H9 (cell line): ENCODE results near the gene PCDH9. TPM values are rescaled to one million over a fixed set of nuclear protein-coding genes. Genes with fewer than 3 reads are reported as not detected.

Source experiments
- DNase-seq: peaks from one replicate; pipeline ENCODE4 v3.0.0-alpha.2; 2017
- H2AFZ ChIP-seq: one replicate; pipeline ENCODE4 v1.6.1; 2013; ENCODE audit warnings: mild to moderate bottlenecking, low read length, control low read depth, moderate library complexity
- H2AK5ac ChIP-seq: 2 replicates; pipeline ENCODE4 v1.6.1; 2013; ENCODE audit warnings: low read length, control low read depth, mixed read lengths; ENCODE audit not compliant: insufficient read length
- H2BK120ac ChIP-seq: one replicate; pipeline ENCODE4 v1.6.1; 2013; ENCODE audit warnings: low read depth, mild to moderate bottlenecking, low read length, control low read depth, inconsistent platforms; ENCODE audit not compliant: poor library complexity, severe bottlenecking
- H2BK12ac ChIP-seq: 2 replicates; pipeline ENCODE4 v1.6.1; 2013; ENCODE audit warnings: low read length, control low read depth, mixed read lengths, low read depth; ENCODE audit not compliant: insufficient read length
- H2BK15ac ChIP-seq: 2 replicates; pipeline ENCODE4 v1.6.1; 2013; ENCODE audit warnings: low read depth, low read length, control low read depth
- H2BK20ac ChIP-seq: one replicate; pipeline ENCODE4 v1.6.1; 2013; ENCODE audit warnings: low read depth, mild to moderate bottlenecking, low read length, control low read depth, inconsistent platforms; ENCODE audit not compliant: poor library complexity, severe bottlenecking
- H2BK5ac ChIP-seq: 2 replicates; pipeline ENCODE4 v1.6.1; 2013; ENCODE audit warnings: low read length, control low read depth, mixed read lengths; ENCODE audit not compliant: insufficient read length
- H3K14ac ChIP-seq: 2 replicates; pipeline ENCODE4 v1.6.1; 2013; ENCODE audit warnings: low read length, control low read depth; ENCODE audit not compliant: insufficient read depth
- H3K18ac ChIP-seq: 2 replicates; pipeline ENCODE4 v1.6.1; 2013; ENCODE audit warnings: low read depth, mild to moderate bottlenecking, mixed read lengths, low read length, control low read depth; ENCODE audit not compliant: insufficient read length
- H3K23ac ChIP-seq: 2 replicates; pipeline ENCODE4 v1.6.1; 2013; ENCODE audit warnings: low read length, control low read depth, mixed read lengths, low read depth; ENCODE audit not compliant: insufficient read length
- H3K23me2 ChIP-seq: 2 replicates; pipeline ENCODE4 v1.6.1; 2013; ENCODE audit warnings: low read depth, mild to moderate bottlenecking, mixed read lengths, low read length, control low read depth; ENCODE audit not compliant: insufficient read length, poor library complexity, severe bottlenecking
- H3K27ac ChIP-seq: 2 replicates; pipeline ENCODE4 v1.5.1; 2013; ENCODE audit warnings: low read length, control low read depth, mixed read lengths, low read depth; ENCODE audit not compliant: insufficient read length
- H3K27me3 ChIP-seq: 2 replicates; pipeline ENCODE4 v1.6.1; 2013; ENCODE audit warnings: low read length, control low read depth, inconsistent platforms; ENCODE audit not compliant: insufficient read depth
- H3K4ac ChIP-seq: 2 replicates; pipeline ENCODE4 v1.6.1; 2013; ENCODE audit warnings: low read depth, mild to moderate bottlenecking, control low read depth, inconsistent platforms, low read length, moderate library complexity
- H3K4me1 ChIP-seq: 2 replicates; pipeline ENCODE4 v1.6.1; 2013; ENCODE audit warnings: low read length, control low read depth, inconsistent platforms; ENCODE audit not compliant: insufficient read depth
- H3K4me2 ChIP-seq: 2 replicates; pipeline ENCODE4 v1.6.1; 2013; ENCODE audit warnings: low read length, control low read depth, mixed read lengths; ENCODE audit not compliant: insufficient read length, insufficient read depth
- H3K56ac ChIP-seq: 2 replicates; pipeline ENCODE4 v1.6.1; 2013; ENCODE audit warnings: low read depth, mild to moderate bottlenecking, mixed read lengths, low read length, control low read depth; ENCODE audit not compliant: insufficient read length
- H3K79me1 ChIP-seq: 2 replicates; pipeline ENCODE4 v1.6.1; 2013; ENCODE audit warnings: low read depth, mild to moderate bottlenecking, moderate library complexity, low read length, control low read depth, inconsistent platforms; ENCODE audit not compliant: insufficient read depth, poor library complexity, severe bottlenecking
- H3K79me2 ChIP-seq: 2 replicates; pipeline ENCODE4 v1.6.1; 2013; ENCODE audit warnings: low read length, control low read depth, inconsistent platforms; ENCODE audit not compliant: insufficient read depth
- H3K9ac ChIP-seq: 2 replicates; pipeline ENCODE4 v1.6.1; 2013; ENCODE audit warnings: low read length, control low read depth, mixed read lengths; ENCODE audit not compliant: insufficient read length; ENCODE audit errors: extremely low read depth
- H3K9me3 ChIP-seq: one replicate; pipeline ENCODE4 v1.6.1; 2013; ENCODE audit warnings: low read depth, low read length, inconsistent platforms; ENCODE audit not compliant: control insufficient read depth
- H3T11ph ChIP-seq: one replicate; pipeline ENCODE4 v1.6.1; 2013; ENCODE audit warnings: mild to moderate bottlenecking, low read length, control low read depth, inconsistent platforms
- H4K20me1 ChIP-seq: one replicate; pipeline ENCODE4 v1.6.1; 2013; ENCODE audit not compliant: control insufficient read depth, insufficient read length, insufficient read depth
- H4K5ac ChIP-seq: 2 replicates; pipeline ENCODE4 v1.6.1; 2013; ENCODE audit warnings: low read depth, mild to moderate bottlenecking, mixed read lengths, low read length, control low read depth; ENCODE audit not compliant: insufficient read length
- H4K8ac ChIP-seq: replicated peaks from 2 replicates; pipeline ENCODE4 v1.6.1; 2013; ENCODE audit warnings: low read length, control low read depth, mixed read lengths, low read depth; ENCODE audit not compliant: insufficient read length
- H4K91ac ChIP-seq: 2 replicates; pipeline ENCODE4 v1.6.1; 2013; ENCODE audit warnings: low read depth, mild to moderate bottlenecking, moderate library complexity, mixed read lengths, low read length, control low read depth; ENCODE audit not compliant: insufficient read length
- H3K27ac Mint-ChIP-seq, 3 experiments: 2 replicates in 2 of 3; 3 replicates in 1 of 3; pipeline ENCODE4 v1.8.0; 2020 to 2021; ENCODE audit warnings: mixed read lengths in 3 of 3, mild to moderate bottlenecking in 1 of 3, moderate library complexity in 1 of 3
- H3K27me3 Mint-ChIP-seq: 2 replicates; pipeline ENCODE4 v1.8.0; 2021; ENCODE audit warnings: low read depth, mild to moderate bottlenecking, moderate library complexity, mixed read lengths
- H3K36me3 Mint-ChIP-seq, 3 experiments: 2 replicates in 2 of 3; 3 replicates in 1 of 3; pipeline ENCODE4 v1.8.0; 2020 to 2021; ENCODE audit warnings: low read depth in 3 of 3, mixed read lengths in 3 of 3; ENCODE audit not compliant: insufficient read depth in 1 of 3
- H3K4me1 Mint-ChIP-seq, 2 experiments: 2 replicates each; pipeline ENCODE4 v1.8.0; 2020; ENCODE audit warnings: mixed read lengths in 2 of 2
- H3K4me3 Mint-ChIP-seq, 2 experiments: 2 replicates in 1 of 2; 3 replicates in 1 of 2; pipeline ENCODE4 v1.8.0; 2020 to 2021; ENCODE audit warnings: mild to moderate bottlenecking in 2 of 2, mixed read lengths in 2 of 2, moderate library complexity in 1 of 2
- H3K9me3 Mint-ChIP-seq, 2 experiments: 2 replicates in 1 of 2; 3 replicates in 1 of 2; pipeline ENCODE4 v1.8.0; 2020; ENCODE audit warnings: mild to moderate bottlenecking in 2 of 2, mixed read lengths in 2 of 2, moderate library complexity in 1 of 2
- WGBS: extraction: QIAGEN DNeasy Blood & Tissue Kit; methylation state at CpG from one replicate; pipeline ENCODE4 v1.1.7; 2013; ENCODE audit warnings: missing lambda C conversion rate, low lambda C conversion rate, mixed read lengths; ENCODE audit not compliant: insufficient read length; ENCODE audit errors: extremely low coverage; 5-methylcytosine and 5-hydroxymethylcytosine counted together
- total RNA-seq: library from RNA; stranded (reverse); gene quantifications from 2 replicates; pipeline ENCODE4 v1.2.1, GENCODE V29; 2021
- TF ChIP-seq, protein P1 (sequence below): fragments of 200-600 bp; sonication (generic); conservative IDR thresholded peaks from 3 replicates; pipeline ENCODE4 v1.8.0; 2021; ENCODE audit warnings: antibody characterized with exemption, mild to moderate bottlenecking

The PCDH9 gene
- total RNA-seq, 1 experiment from 2014 or later, result 0.11 TPM

DNA sequence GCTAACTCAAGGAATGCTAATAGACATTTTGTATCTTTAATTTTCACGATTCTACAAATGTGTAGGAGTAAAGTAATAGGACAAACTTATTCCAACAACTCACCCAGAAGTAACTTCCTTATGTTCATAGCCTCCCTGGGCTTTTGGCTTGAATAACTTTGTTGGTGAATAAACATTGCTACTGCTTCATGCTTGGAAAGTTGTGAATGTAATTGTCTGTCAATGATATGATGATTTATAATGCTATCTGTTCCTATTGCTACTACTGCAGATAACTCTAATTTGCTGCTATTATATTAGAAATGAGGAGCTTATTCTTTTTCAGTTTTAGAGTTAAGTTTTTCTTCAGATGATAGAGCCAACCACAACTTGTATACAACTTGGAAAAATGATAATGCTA is 307.7 kb downstream of the PCDH9 start:
- Histone ChIP-seq H2BK15ac (no peak overlapping the region), H3K79me2 (no peaks in the 10 kb centered on the region), H3K9ac (no peak overlapping the region), H2AFZ (no peak overlapping the region), H3K27me3 (no peaks in the 10 kb centered on the region), H3T11ph (no peak overlapping the region), H3K27ac (no peak overlapping the region), H2BK20ac (no peak overlapping the region), H4K8ac (no peak overlapping the region), H2BK120ac (no peak overlapping the region), H3K9me3 (no peaks in the 10 kb centered on the region), H3K23me2 (no peaks in the 10 kb centered on the region), H2BK5ac (no peak overlapping the region), H3K4ac (no peak overlapping the region), H4K91ac (no peak overlapping the region), H3K4me1 (peaks cover 2% of the 10 kb centered on the region; the same call in 1 of the 2 replicates), H2BK12ac (no peak overlapping the region), H3K56ac (no peak overlapping the region), H3K79me1 (no peaks in the 10 kb centered on the region), H3K14ac (no peak overlapping the region), H3K18ac (no peak overlapping the region), H4K5ac (no peak overlapping the region), H4K20me1 (no peaks in the 10 kb centered on the region), H2AK5ac (no peak overlapping the region), H3K23ac (no peak overlapping the region), H3K4me2 (no peak overlapping the region)
- H3K27me3 Mint-ChIP-seq, result no peaks in the 10 kb centered on the region
- no peak overlapping the region for H3K27ac Mint-ChIP-seq
- H3K9me3 Mint-ChIP-seq, result no peaks in the 10 kb centered on the region
- peaks cover 12 to 17% of the 10 kb centered on the region in 2 experiments for H3K4me1 Mint-ChIP-seq
- no peak overlapping the region for H3K4me3 Mint-ChIP-seq
- WGBS, result no CpG with 5 or more reads among the region's 1 CpG
- no peak for DNase-seq
- TF ChIP-seq, protein P1, sequence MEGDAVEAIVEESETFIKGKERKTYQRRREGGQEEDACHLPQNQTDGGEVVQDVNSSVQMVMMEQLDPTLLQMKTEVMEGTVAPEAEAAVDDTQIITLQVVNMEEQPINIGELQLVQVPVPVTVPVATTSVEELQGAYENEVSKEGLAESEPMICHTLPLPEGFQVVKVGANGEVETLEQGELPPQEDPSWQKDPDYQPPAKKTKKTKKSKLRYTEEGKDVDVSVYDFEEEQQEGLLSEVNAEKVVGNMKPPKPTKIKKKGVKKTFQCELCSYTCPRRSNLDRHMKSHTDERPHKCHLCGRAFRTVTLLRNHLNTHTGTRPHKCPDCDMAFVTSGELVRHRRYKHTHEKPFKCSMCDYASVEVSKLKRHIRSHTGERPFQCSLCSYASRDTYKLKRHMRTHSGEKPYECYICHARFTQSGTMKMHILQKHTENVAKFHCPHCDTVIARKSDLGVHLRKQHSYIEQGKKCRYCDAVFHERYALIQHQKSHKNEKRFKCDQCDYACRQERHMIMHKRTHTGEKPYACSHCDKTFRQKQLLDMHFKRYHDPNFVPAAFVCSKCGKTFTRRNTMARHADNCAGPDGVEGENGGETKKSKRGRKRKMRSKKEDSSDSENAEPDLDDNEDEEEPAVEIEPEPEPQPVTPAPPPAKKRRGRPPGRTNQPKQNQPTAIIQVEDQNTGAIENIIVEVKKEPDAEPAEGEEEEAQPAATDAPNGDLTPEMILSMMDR, result no peak
- H3K36me3 Mint-ChIP-seq, result no peaks in the 10 kb centered on the region
